Type B pancreatic cell (in vitro differentiated cells): ENCODE measurements around the gene BAIAP2. TPM values are rescaled to one million over a fixed set of nuclear protein-coding genes. Genes with fewer than 3 reads are reported as not detected.
"Not testable (repeated sequence)": the region's sequence is repeated elsewhere in the genome, so short reads cannot be mapped to it uniquely, and the experiment has no call there.

Experiments used
- DNase-seq: peaks from one replicate; pipeline ENCODE4 v3.0.0; 2021; ENCODE audit warnings: mixed read lengths; ENCODE audit not compliant: unreplicated experiment; ENCODE audit errors: extremely low spot score
- H3K27ac Mint-ChIP-seq: 2 replicates; pipeline ENCODE4 v1.8.0; 2021; ENCODE audit warnings: mild to moderate bottlenecking, mixed read lengths
- H3K27me3 Mint-ChIP-seq: 2 replicates; pipeline ENCODE4 v1.8.0; 2021; ENCODE audit warnings: mixed read lengths
- H3K36me3 Mint-ChIP-seq: 2 replicates; pipeline ENCODE4 v1.8.0; 2021; ENCODE audit warnings: mixed read lengths
- H3K4me1 Mint-ChIP-seq: one replicate; pipeline ENCODE4 v1.8.0; 2021; ENCODE audit warnings: mixed read lengths; ENCODE audit not compliant: unreplicated experiment
- H3K4me3 Mint-ChIP-seq: 2 replicates; pipeline ENCODE4 v1.8.0; 2021; ENCODE audit warnings: mild to moderate bottlenecking, mixed read lengths
- H3K9me3 Mint-ChIP-seq: 2 replicates; pipeline ENCODE4 v1.8.0; 2021; ENCODE audit warnings: mixed read lengths
- total RNA-seq: library from RNA; stranded (reverse); gene quantifications from 2 replicates; pipeline ENCODE4 v1.2.1, GENCODE V29; 2021; ENCODE audit warnings: low replicate concordance
- TF ChIP-seq, protein P1 (sequence below): fragments of 200-600 bp; sonication (generic); conservative IDR thresholded peaks from 2 replicates; pipeline ENCODE4 v1.5.0; 2021; ENCODE audit warnings: antibody characterized with exemption, mild to moderate bottlenecking

Gene BAIAP2
- total RNA-seq, 1 donor from 2014 or later, result 62.7 TPM

DNA sequence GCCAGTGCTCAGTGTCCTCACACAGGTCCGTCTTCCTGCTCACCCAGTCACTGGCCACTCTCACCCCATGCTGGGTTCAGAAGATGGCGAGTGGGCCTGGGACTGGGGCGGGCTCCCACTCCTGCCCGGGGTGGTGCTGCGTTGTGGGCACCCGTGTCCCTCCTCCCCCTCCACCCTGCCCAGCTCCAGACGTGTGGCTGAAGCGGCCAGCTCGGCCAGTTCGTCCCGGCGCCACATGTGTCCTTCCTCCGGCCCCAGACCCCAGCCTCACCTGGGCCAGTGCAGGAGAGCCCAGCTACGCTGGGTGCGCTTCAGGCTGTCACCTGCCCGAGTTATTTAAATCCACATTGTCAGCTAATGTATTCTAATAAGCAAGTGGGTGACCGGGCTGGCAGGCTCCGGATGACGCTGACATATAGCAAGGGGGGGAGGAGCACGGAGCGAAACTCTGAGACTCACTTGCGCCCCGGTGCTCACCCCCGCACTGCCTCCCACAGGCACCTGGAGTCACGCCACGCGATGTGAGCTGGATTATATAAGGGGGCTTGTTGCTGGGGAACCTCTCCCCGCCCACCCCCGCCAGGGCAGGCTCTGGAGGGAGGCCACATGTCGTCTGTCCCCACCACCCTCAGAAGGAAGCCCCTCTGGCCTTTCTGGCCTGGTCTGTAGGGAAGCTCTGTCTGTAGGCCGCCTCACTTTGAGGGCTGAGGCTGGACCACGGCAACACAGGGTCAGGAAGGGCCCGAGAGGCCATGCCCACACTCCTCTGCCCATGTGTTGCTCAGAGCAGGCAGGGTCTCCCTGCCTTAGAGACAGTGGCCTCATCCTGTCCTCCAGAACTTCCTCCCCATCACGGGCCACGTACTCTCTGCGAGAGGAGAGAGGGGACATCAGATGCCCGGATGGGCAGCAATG, 7.1 kb upstream of the BAIAP2 start:
- H3K4me3 Mint-ChIP-seq, result no peak overlapping the region

GRCh38 chr17:81028506-81028858, 6.5 kb upstream of the BAIAP2 start:
- Mint-ChIP-seq H3K4me1 (peaks cover 22% of the 10 kb centered on the region), H3K36me3 (no peaks in the 10 kb centered on the region), H3K4me3 (no peak overlapping the region), H3K27ac (no peak overlapping the region), H3K9me3 (no peaks in the 10 kb centered on the region), H3K27me3 (peaks cover 10% of the 10 kb centered on the region)
- no peak for DNase-seq
- TF ChIP-seq, protein P1, sequence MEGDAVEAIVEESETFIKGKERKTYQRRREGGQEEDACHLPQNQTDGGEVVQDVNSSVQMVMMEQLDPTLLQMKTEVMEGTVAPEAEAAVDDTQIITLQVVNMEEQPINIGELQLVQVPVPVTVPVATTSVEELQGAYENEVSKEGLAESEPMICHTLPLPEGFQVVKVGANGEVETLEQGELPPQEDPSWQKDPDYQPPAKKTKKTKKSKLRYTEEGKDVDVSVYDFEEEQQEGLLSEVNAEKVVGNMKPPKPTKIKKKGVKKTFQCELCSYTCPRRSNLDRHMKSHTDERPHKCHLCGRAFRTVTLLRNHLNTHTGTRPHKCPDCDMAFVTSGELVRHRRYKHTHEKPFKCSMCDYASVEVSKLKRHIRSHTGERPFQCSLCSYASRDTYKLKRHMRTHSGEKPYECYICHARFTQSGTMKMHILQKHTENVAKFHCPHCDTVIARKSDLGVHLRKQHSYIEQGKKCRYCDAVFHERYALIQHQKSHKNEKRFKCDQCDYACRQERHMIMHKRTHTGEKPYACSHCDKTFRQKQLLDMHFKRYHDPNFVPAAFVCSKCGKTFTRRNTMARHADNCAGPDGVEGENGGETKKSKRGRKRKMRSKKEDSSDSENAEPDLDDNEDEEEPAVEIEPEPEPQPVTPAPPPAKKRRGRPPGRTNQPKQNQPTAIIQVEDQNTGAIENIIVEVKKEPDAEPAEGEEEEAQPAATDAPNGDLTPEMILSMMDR, result no peak

More for the DNA sequence above, 7.1 kb upstream of the BAIAP2 start:
- Mint-ChIP-seq H3K36me3 (no peaks in the 10 kb centered on the region), H3K27ac (no peak overlapping the region), H3K9me3 (no peaks in the 10 kb centered on the region), H3K4me1 (peaks cover 19% of the 10 kb centered on the region), H3K27me3 (peaks cover 10% of the 10 kb centered on the region)
- no peak for DNase-seq
- TF ChIP-seq, protein P1, result no peak

GRCh38 chr17:81029859-81030258, 5.1 kb upstream of the BAIAP2 start:
- no peak for DNase-seq
- no peaks in the 10 kb centered on the region for H3K36me3 Mint-ChIP-seq
- H3K27me3 Mint-ChIP-seq, result peaks cover 10% of the 10 kb centered on the region
- H3K4me1 Mint-ChIP-seq, result peaks cover 24% of the 10 kb centered on the region
- no peak overlapping the region for H3K27ac Mint-ChIP-seq
- no peaks in the 10 kb centered on the region for H3K9me3 Mint-ChIP-seq
- no peak overlapping the region for H3K4me3 Mint-ChIP-seq
- TF ChIP-seq, protein P1, result no peak

- not testable (repeated sequence) for H3K27ac Mint-ChIP-seq, H3K27me3 Mint-ChIP-seq, H3K9me3 Mint-ChIP-seq, DNase-seq, H3K36me3 Mint-ChIP-seq, H3K4me3 Mint-ChIP-seq
- H3K4me1 Mint-ChIP-seq, result peaks cover 24% of the 10 kb centered on the region
Measured at GRCh38 chr17:81030312-81030711, 4.6 kb upstream of the BAIAP2 start.

DNA sequence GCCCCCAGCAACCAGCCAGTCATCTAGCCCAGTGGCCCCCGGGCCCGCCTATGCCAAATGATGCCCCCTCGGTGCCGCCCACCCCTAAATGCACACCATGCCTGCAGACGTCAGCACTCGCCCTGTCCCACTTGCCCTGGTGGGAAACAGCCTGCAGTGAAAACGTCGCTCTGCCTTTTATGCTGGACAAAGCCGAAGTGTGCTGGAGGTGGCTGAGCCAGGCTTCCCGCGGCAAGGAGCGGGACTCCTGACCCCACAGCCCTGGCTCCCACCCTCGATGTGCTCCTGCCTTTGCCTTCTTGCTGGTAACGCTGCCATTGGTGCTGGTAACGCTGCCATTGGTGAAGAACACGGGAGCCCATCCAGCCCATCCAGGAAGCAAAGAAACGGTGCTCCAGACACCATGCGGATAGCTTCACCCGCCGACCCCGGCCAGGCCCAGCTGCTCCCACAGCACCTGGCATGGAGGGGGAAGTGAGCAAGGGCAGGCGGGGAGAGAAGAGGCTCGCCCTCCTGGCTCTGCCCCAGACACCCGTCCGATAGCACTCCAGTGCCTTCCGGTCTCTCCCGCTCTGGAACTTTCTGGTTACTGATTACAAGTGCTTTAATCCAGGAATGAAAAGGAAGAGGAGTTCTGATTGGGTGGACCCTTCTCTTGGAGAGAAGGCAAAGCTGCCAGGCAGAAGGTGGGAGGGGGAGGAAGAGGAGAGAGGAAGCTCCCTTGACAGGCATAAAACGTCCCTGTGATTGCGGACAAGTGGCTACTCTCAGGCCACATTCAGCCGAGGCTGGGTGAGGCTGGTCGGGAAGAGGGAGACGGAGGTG, 4.0 kb upstream of the BAIAP2 start:
- H3K4me3 Mint-ChIP-seq, result peak overlapping the region; percentile 38

More for the DNA sequence above, 4.0 kb upstream of the BAIAP2 start:
- TF ChIP-seq, protein P1, result no peak
- Mint-ChIP-seq H3K9me3 (no peaks in the 10 kb centered on the region), H3K27ac (no peak overlapping the region), H3K36me3 (no peaks in the 10 kb centered on the region), H3K4me1 (peaks cover 28% of the 10 kb centered on the region), H3K27me3 (peaks cover 10% of the 10 kb centered on the region)
- DNase-seq, result no peak
